Activated CD4-positive, alpha-beta T cell treated with anti-CD3 and anti-CD28 coated beads, Interleukin-2, amount 50 U/mL, for 48 hours (primary cell): ENCODE data around the gene FGF18.

Source experiments
- DNase-seq, 2 experiments: peaks; one replicate each; pipeline ENCODE4 v3.0.0-alpha.2; 2020

Gene FGF18

DNA sequence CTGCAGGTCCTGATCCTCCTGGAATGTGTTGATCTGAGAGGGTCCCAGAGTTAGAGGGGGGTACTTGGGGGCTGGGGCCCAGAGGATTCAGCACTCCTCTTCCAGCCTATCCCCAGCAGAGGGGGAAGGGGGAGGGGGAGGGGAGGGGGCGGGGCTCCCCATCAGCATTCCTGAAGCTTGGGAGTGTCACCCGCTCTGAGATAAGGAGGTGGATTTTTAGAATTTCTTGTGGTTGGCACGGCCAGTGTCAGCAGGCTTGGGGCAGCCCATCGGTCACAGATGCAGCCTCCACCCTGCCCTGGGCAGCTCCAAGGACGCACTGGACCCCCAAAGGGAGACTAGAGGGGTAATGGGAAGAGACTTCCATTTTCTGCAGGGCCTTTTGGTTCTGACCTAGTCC is 5.3 kb downstream of the FGF18 start:
- no peak for DNase-seq

DNA sequence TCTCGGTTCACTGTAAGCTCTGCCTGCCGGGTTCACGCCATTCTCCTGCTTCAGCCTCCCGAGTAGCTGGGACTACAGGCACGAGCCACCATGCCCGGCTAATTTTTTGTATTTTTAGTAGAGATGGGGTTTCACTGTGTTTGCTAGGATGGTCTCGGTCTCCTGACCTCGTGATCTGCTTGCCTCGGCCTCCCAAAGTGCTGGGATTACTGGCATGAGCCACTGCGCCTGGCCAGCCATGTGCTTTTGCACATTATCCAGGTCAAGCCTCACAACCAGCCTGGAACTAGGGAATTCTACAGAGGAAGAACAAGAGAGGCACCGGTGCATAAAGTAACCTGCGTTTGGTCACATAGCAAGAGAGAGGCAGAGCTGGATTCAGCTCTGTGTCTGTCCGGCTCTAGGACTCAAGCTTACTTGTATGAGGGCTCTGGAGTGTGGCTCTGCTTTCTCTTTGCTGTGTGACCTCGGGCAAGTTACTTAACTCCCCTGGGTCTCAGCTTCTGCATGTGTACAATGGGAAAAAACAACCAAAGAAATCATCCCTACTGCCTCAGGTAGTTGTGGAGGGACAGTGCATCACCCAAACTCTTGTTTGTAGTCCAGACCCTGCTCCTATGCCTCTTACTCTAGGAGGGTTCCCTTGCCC is 6.3 kb downstream of the FGF18 start:
- no peak for DNase-seq

DNA sequence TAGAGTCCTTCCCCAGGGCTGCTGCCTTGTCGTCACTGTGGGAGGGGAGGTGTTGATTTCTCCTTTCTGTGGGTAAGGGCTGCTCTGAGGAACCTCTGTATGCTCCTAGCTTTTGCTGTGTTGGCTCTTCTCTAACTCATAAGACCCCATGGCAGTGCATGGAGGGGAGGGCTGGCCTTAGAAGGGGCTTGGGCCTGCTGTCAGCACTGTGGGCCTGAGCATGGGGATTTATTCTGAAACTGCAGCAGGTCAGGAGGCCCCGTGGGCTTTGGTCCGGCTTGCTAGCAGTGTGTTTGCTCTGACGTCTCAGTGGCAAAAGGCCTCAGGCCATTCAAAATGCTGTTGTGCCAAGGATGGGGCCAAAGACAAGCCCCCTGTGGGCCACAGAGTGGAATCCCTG is 6.8 kb downstream of the FGF18 start:
- DNase-seq: no peak

DNA sequence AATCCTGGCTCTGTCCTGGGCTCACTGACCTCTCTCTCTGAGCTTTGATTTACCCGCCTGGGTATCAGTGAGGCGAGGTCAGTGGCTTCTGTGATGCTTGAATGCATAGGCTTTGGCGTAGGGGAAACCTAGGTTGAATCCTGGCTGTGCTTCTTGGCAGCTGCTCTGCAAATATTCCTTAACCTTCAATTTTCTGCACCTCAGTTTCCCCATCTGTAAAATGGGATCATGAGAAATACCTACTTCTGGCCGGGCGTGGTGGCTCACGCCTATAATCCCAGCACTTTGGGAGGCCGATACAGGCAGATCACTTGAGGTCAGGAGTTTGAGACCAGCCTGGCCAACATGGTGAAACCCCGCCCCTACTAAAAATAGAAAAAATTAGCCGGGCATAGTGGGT is 7.2 kb downstream of the FGF18 start:
- no peak for DNase-seq

DNA sequence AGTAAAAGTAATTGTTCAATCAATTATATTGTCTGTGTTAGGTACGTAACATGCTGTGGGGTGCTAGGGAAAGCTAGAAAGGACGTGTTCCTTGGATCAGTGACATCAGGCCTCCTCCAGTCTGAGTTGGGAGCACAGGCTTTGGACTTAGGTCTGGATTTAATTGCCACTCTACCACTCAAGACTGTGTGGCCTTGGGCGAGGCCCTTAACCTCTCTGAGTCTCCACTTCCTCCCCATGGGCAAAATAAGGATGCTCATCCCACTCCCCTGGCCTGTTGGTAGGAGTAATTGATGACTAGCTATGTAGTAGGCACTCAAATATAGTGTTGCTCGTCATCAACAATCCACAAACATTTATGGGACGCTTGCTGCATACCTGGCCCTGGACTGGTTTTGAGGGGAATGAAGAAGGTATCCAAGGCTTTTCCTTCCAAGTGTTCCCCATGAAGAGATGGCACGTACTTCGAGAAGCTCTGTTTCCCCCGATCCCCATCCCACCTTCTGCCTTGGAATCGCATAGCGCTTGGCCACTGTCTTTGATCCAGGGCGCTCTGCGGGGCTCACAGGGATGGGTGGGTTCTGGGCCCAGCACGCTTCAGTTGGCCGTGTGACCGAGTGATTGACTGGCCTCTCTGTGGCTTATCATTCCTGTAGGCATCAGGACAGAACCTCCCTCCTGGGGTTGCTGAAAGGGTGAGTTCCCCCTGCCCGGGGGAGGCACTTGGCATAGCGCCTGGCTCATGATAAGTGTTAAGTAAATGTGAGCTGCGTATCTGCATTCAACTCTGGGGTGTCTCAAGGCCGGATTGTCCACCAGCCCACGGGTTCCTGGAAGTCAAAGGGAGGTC is 8.1 kb downstream of the FGF18 start:
- DNase-seq: no peak

DNA sequence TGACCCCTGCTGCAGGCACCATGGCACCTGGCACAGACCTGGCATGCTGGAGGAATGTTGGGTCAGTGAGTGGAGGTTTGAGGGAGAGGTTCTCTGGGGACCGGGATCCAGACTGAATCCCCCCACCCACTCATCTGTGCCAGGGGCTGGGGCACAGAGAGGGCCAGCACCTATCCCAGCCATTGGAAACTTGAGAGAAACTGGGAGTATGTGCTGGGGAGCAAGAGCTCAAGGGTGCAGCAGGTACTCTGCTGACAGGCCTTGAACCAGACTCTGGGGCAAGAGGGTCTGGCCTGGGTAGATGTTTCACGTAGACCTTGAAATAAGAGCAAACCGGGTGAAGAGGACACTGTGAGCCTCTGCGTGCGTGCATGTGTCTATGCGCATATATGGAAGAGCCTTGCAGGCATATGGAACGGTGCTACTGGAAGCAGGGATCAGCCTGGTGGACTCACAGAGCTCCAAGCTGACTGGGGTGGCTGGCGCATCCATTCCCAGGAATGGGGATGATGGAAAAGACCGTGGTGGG is 8.8 kb downstream of the FGF18 start:
- DNase-seq: no peak

DNA sequence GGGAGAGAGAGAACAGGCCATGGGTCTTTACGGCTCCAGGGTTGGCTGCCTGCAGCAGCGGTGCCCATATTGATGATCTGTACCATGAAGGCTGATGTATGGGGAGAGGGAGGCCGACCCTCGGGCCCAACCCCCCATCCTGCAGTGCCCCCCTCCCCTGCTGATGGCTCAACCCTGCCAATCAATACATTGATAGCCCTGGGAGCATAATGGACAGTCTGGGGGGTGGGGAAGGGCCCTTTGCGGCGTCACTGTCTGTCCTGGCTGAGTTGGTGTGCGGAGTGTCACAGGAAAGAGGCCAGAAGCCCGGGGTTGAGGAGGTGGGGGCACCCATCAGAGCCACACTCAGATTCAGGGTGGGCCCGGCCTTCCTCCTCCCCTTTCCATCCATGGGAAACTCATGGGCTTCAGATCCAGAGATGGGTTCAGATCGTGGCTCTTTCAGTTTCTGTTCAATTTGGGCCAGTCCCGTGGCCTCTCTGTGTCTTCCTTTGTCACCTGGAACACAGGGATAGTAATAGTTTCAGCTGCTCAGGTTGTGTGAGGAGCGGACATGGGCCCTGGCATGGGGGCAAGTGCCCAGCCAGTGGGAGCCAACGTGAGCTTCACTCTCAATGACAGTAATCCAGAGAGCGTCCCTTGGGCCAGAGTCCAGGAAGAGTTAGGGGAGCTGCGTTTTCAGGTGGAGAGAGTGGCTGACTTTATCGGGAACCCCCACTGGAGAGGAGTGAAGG is 9.5 kb downstream of the FGF18 start:
- no peak for DNase-seq

DNA sequence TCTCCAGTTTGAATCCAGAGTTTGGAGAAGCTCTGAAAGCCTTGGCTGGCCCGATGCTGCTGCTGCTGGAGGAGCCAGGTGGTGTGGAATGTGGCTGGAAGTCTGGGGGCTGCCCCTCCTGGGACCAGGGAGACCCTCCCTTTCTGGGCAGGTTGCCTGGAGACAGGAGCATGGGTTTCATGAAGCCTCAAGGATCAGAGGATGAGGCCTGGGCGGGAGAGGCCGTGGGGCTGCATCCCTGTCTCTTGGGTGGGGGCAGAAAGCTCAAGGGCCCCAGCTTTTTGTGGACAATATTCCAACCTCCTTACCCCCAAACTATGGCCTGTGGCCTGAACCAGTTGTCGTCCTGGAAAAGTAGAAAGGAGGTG is 10.1 kb downstream of the FGF18 start:
- DNase-seq: no peak

DNA sequence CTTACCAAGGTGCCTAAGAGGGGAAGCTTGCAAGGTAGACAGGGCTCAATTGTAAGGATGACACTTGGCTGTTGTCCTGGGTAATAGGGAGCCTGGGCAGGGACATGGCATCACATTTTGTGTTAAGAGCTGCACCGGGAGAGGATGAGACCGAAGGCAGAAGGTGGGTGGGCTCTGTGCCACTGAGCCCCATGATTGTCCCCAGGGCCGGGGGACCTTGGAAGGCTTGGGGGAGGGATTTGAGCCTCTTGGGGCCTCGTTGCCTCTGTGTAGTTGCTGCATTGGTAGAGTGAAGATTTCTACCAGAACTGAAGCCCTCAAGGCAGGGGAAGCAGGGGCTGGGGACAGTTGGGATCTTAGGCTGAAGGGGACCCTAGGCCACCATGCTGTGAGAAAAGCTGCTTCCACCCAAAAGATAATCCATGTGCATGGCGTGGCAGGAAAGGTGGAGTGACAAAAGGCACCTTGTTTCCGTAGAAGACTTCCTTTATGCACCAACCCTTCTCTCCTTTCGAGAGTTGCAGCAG is 11.9 kb downstream of the FGF18 start:
- no peak for DNase-seq

DNA sequence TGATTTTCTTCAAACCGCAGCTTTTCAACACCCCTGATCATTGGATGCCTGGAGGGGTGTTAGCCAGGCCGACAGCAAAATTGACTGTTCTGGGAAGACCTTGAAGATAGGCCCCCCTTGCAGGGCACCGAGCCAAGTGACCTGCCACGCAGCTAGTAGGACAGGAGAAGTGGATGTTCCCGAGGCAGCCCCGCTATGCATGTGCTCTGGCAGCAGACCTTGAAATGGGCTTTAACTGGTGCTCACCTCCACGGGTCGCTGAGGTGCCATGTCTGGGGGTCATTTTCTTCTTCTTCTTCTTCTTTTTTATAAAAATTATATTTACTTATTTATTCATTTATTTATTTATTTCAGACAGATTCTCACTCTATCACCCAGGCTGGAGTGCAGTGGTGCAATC is 12.6 kb downstream of the FGF18 start:
- no peak for DNase-seq

DNA sequence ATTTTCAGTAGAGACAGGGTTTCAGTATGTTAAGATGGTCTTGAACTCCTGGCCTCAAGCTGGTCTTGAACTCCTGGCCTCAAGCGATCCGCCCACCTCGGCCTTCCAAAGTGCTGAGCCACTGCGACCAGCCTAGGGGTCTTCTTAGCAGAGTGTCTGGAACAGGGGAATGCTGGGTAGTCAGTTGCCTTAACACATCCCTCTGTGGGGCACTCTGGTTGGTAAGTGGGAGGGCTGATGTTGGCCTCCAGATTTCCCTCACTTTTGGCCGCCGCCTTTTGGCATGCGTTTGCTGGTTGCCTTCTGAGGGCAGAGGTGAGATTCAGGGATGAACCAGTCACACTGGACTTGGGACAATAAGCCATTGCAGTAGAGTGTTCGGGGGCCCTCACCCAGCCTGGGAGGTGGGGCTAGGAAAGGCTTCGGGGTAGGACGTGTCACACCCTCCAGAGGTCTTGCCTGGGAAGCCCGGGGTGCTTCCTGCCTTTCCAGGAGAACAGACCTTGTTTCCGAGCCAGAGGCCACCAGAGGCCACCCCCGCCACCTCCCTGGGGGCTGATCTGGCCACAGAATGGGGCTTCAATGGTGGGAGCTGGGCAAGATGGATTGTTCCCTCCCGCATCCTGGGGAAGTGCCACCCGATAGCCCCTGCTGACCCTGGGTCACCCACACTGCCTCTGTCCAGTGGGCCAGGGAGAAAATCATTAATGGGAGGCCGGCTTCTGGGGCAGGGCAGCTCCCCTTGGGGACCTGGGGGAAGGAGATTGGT is 13.3 kb downstream of the FGF18 start:
- DNase-seq: no peak

DNA sequence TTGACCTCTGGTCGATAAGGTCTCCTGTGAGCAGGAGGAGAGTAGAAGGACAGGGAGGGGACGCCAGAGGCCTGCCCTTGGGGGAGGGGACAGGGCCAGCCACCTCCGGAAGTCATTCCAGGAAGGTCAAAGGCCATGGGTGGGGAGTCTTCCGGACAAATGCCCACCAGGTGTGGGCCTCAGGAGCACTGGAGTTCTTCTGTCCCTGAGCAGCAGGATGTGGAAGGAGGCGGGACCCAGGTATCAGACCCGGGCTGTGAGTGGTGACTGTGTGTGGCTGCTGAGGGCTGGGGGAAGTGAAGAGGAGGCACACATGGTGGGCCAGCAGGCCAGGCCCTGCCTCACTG is 13.9 kb downstream of the FGF18 start:
- DNase-seq: no peak

DNA sequence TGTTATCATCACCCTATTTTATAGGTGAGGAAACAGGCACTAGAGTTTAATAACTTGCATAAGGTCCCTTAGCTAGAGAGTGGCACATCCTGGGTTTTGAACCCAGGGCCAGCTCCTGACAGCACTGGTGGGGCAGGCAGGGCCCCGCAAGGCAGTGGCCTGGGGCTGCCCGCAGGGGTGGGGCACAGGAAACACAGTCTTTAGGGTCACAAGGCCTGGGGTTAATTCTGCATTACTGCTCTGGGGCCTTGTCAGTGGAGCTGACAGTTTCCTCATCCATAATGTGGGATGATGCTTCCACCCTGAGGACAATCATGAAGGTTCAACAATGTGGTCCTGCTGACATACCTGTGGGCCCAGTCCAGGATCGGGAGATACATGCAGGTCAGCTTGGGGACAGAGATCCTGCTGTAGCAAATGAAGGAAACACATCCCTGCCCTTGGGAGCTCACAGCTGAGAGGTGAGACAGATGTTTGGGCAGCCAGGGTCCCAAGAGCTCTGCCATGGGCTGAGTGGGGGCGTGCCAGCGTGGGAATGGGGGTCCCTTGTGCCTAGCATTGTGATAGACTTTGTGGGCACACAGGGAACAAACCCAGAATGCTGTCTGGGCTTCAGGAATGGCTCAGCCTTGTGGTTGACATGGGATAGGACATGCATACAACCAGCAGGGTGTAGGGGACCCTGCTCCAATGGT is 14.7 kb downstream of the FGF18 start:
- no peak for DNase-seq

DNA sequence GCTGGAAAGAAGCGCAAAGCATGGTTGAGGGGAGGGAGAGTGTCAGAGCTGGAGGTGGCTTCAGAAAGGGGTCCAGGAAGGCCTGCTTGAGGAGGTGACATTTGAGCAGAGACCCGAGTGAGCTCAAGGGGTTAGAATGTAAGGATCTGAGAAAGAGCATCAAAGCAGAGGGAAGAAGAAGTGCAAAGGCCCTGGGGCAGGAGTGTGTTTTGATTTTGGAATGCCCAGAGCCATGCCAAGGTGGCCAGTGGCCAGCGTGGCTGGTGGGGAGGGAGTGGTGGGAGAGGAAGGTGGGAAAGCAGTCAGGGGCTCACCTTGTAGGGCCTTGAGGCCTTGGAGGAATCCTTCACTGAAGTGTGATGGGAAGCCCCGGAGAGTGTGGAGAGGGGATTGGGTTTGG is 15.4 kb downstream of the FGF18 start:
- DNase-seq: no peak

DNA sequence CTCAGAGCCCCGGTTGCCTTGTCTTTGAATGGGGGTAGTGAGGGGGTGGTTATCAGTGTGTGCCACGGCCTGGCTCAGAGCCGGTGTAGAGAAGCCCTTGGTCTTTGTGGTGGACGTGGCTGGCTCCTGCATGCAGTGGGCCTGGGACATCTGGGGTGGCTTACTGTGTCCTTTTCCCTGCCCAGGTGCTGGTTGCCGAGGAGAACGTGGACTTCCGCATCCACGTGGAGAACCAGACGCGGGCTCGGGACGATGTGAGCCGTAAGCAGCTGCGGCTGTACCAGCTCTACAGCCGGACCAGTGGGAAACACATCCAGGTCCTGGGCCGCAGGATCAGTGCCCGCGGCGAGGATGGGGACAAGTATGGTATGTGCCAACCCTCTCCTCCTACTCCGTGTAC is 16.5 kb downstream of the FGF18 start:
- DNase-seq: no peak

DNA sequence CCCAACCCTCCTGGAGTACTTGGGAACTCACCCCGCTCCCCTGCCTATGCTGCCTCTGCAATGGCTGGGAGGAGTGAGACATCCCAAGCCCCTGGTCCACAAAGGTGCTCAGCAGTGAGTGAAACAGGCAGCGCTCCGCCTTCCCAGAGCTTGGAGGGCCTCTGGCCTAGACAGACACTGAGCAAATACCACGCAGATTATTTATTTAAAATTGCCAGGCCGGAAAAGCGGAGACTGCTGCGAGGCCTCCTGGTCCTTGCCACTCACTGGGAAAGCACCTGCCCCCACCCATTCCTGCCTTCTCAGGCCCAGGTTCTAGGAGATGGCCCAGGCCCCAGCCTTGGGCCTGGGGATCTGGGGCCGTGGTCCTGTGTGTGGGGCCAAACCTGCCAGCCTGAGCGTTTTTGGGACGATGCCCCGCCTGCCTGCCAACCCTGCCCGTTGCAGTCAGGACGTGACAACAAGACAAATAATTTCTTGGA is 17.4 kb downstream of the FGF18 start:
- DNase-seq: no peak

DNA sequence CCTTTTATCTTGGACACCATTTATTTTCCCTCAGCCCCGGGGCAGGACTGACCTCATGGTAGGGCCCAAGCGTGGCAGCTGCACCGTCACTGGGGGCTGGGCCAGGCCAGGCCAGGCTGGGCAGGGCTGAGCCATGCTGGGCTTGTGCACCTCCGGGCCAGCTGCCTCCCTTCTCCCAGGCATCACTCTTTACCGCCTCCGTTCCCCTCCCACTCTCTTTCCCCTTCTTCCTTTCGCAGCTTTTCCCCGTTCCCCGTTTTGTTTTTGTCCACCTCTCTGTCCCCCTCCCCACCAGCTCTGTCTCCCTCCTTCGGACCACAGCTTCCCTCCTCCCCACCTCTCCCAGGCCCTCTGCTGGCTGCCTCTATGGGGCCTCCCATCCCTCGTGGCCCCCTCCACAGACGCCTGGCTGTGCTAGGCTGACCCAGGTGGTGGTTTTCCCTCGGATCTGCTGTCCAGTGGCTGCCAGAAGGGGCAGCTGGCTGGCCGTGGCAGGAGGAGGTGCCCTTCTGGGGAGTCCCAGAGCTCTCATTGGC is 17.9 kb downstream of the FGF18 start:
- DNase-seq: no peak

DNA sequence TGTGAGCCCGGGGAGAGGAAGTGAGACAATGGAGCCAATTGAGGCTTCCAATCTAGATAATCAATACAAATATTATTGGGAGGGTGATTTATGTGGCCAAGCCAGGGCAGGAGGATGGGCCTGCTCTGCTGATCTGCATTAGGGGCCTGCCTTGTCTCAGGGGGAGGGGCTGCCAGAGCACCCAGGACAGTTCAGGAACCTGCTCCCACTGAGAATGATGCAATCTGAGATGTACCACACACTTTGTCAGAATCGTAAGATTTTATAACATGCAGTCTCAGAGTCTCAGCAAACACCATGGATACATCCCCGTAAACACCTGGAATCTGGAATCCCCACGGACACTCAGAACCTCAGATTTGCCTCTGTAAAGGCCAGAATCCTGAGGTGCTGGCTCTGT is 19.3 kb downstream of the FGF18 start:
- no peak for DNase-seq

DNA sequence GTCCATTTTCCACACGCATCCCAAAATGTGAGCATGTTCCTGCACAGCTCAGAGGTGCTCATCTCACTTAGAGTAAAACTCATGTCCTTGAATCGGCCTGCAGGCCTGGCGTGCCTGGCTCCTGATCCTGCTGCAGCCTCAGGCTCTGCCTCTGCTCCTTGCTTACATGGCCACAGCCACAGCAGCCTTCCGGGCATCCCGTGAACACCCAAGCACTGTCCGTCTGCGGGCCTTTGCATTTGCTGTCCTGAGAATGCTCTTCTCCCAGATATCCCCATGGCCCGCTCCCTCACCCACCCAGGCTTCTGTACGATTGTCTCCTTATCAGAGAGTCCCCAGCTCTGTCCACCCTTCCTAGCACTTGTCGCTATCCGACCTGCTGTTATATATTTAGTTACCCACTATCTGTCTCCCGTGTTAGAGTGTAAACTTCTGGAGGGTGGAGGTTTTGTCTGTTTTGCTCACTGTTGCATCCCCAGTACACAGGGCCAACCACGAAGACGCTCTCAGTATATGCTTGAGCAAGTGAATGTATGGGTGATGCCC is 21.9 kb downstream of the FGF18 start:
- DNase-seq: no peak

DNA sequence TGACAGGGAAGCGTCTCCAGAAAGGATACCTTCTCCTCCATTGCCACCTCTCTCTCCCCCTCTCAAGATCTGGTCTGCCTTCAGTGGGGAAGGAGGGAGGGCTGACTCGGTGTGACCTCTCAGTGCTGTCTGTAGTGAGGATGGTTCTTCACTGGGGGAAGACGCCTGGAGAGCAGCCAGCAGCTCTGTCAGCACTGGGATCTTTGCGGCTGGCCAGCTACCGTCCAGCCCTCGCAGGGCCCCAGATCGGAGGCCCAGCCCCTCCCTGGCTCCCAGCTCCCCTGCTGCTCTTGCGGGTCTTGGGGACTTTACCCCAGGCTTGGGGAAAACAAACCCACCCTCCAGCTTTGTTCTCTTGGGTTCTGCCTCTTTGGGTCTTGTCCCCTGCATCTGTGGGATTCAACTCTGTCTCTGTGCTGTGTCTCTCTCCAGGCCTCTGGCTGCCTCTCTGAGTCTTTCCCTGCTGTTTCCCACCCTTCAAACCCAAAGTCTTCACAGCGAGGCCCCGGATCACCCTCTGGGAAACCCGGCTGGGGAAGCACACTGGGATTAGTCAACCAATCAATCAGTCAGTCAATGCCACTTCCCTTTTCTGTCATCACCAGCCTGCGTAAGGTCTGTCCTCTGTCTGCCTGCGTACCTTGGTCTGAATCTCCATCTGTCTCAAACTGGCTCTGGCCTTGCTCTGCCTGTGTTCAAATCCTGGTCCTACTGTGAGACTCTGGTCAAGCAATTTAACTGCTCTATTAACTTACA is 23.0 kb downstream of the FGF18 start:
- DNase-seq: no peak

DNA sequence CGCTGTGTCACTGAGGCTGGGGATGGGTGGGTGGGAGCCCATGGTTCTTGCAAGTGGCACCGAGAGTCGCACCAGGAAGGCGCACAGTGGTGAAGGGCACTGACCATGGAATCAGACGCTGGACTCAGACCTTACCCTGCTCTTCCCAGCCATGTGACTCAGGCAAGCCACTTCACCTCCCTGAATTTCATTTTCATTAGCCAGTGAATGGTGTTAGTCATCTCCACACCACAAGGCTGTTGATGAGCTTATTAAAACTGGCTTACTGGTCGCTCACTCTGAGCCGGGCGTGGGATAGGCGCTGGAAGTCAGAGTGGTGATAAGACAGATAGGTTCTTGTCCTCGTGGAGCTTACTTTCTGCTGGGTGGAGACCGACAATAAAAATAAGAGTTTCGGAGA is 25.1 kb downstream of the FGF18 start:
- DNase-seq: no peak
